ENCODE data around the gene SEMA3A.

DNA sequence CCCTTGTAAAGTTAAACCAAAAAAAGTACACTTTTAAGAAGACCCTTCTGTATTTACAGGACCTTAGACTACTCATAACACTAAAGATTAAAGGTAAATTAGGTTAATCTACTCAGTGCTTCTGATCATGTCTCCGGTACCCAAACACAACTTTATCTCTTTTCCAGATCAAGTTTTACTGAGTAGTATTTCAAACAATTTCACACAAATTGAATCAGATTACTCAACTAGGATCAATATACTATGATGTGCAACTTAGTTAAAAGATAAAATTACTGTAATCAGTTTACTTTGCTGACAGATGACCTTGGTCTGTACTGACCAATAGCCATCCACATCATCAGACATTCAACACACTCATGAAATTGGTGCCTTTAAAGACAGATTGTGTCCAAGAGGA lies 191.4 kb downstream of the SEMA3A start:
- TF ChIP-seq EZH2phosphoT487 (IDR thresholded peaks at IDR 0.05; ENCODE audit: insufficient read depth, low read depth) (no peak), EZH2 (IDR thresholded peaks at IDR 0.05; ENCODE audit: insufficient read depth, poor library complexity, severe bottlenecking) (no peak)

All from GM23248 (cell line).